B cell (primary cell): ENCODE data around the gene PDXK. TPM values are rescaled to one million over a fixed set of nuclear protein-coding genes. Genes with fewer than 3 reads are reported as not detected.

Source experiments
- ATAC-seq: fragments of 200-7000 bp; cut with Tn5 transposase; one replicate; pipeline ENCODE4 v1.10.0; 2021; ENCODE audit warnings: low read depth, mild to moderate bottlenecking, moderate number of reproducible peaks, moderate library complexity
- CTCF ChIA-PET: fragments of 350-600 bp; sonication (Branson Sonifier 250); formaldehyde crosslinking; loops from one replicate; lab custom pipeline; 2021; ENCODE audit warnings: antibody characterized with exemption, inconsistent platforms; lab: Charles Lee
- POLR2A ChIA-PET: fragments of 350-600 bp; sonication (Branson Sonifier 250); formaldehyde crosslinking; loops from one replicate; lab custom pipeline; 2021; ENCODE audit warnings: antibody characterized with exemption; lab: Charles Lee
- DNase-seq: peaks from one replicate; pipeline ENCODE4 v3.0.0; 2013
- H2AFZ ChIP-seq: 2 replicates; pipeline ENCODE4 v1.6.1; 2012; ENCODE audit warnings: mild to moderate bottlenecking, low read depth, low read length; ENCODE audit not compliant: insufficient read depth, poor library complexity, severe bottlenecking
- H3K27ac ChIP-seq, 2 donors: 1 replicate in 1 of 2; 2 replicates in 1 of 2; pipeline ENCODE4 v1.5.1; 2012 to 2013; ENCODE audit warnings: low read length in 2 of 2, mild to moderate bottlenecking in 2 of 2, moderate library complexity in 1 of 2
- H3K27me3 ChIP-seq, 4 experiments: fragments of 200-600 bp in 1 of 4; sonication (generic) in 1 of 4; replicated peaks in 1 of 4; 1 replicate in 2 of 4; 2 replicates in 2 of 4; pipeline versions ENCODE4 v1.6.1 to v1.7.0; 2013 to 2016; ENCODE audit warnings: low read length in 3 of 4, mild to moderate bottlenecking in 2 of 4, mixed read lengths in 1 of 4, moderate library complexity in 1 of 4; ENCODE audit not compliant: insufficient read depth in 4 of 4, control insufficient read depth in 3 of 4; ENCODE audit errors: control extremely low read depth in 1 of 4
- H3K36me3 ChIP-seq, 2 experiments: replicated peaks in 1 of 2; 1 replicate in 1 of 2; 2 replicates in 1 of 2; pipeline versions ENCODE4 v1.6.1 to v1.7.1; 2013; ENCODE audit warnings: low read length in 1 of 2; ENCODE audit not compliant: insufficient read depth in 2 of 2, control insufficient read depth in 1 of 2; ENCODE audit errors: control extremely low read depth in 1 of 2, extremely low read depth in 1 of 2
- H3K4me1 ChIP-seq, 2 donors: fragments of 200-600 bp in 1 of 2; sonication (generic) in 1 of 2; 1 replicate in 1 of 2; 2 replicates in 1 of 2; pipeline versions ENCODE4 v1.5.1 to v1.6.1; 2013 to 2017; ENCODE audit warnings: low read length in 2 of 2; ENCODE audit not compliant: control insufficient read depth in 2 of 2, insufficient read depth in 2 of 2
- H3K4me2 ChIP-seq: replicated peaks from 2 replicates; pipeline ENCODE3; 2012; ENCODE audit warnings: mild to moderate bottlenecking, low read depth, low read length; ENCODE audit not compliant: poor library complexity, severe bottlenecking
- H3K4me3 ChIP-seq, 5 experiments: fragments of 200-600 bp in 1 of 5; sonication (generic) in 1 of 5; 1 replicate in 3 of 5; 2 replicates in 2 of 5; pipeline versions ENCODE4 v1.5.1 to v1.7.0; 2011 to 2016; ENCODE audit warnings: low read length in 4 of 5, mild to moderate bottlenecking in 4 of 5, low read depth in 2 of 5, control low read depth in 1 of 5, moderate library complexity in 1 of 5; ENCODE audit not compliant: insufficient read depth in 1 of 5; ENCODE audit errors: control extremely low read depth in 1 of 5, extremely low read depth in 1 of 5
- H3K79me2 ChIP-seq: fragments of 200-600 bp; sonication (generic); one replicate; pipeline ENCODE4 v1.6.0; 2016; ENCODE audit warnings: low read length; ENCODE audit not compliant: control insufficient read depth, insufficient read depth
- H3K9ac ChIP-seq: fragments of 200-600 bp; sonication (generic); 2 replicates; pipeline ENCODE4 v1.6.1; 2017; ENCODE audit warnings: mild to moderate bottlenecking, low read length, moderate library complexity
- H3K9me3 ChIP-seq, 3 donors: one replicate each; pipeline versions ENCODE4 v1.6.1 to v1.7.1; 2013; ENCODE audit warnings: low read length in 2 of 3; ENCODE audit not compliant: control insufficient read depth in 2 of 3, insufficient read depth in 1 of 3; ENCODE audit errors: control extremely low read depth in 1 of 3
- H4K20me1 ChIP-seq: 2 replicates; pipeline ENCODE4 v1.6.0; 2012; ENCODE audit warnings: mild to moderate bottlenecking, low read length; ENCODE audit not compliant: insufficient read depth, control insufficient read depth, poor library complexity, severe bottlenecking
- H3K27ac Mint-ChIP-seq: one replicate; pipeline ENCODE4 v1.8.0; 2021; ENCODE audit warnings: mixed read lengths
- H3K27me3 Mint-ChIP-seq: one replicate; pipeline ENCODE4 v1.8.0; 2021; ENCODE audit warnings: mixed read lengths
- H3K4me1 Mint-ChIP-seq: one replicate; pipeline ENCODE4 v1.8.0; 2021; ENCODE audit warnings: mixed read lengths
- H3K4me3 Mint-ChIP-seq: one replicate; pipeline ENCODE4 v1.8.0; 2021; ENCODE audit warnings: mixed read lengths
- H3K9me3 Mint-ChIP-seq: one replicate; pipeline ENCODE4 v1.8.0; 2022; ENCODE audit warnings: mixed read lengths; ENCODE audit not compliant: insufficient read depth
- EZH2 ChIP-seq: IDR thresholded peaks from 2 replicates; pipeline ENCODE4 v1.6.1; 2012; ENCODE audit warnings: borderline replicate concordance, low read depth, mild to moderate bottlenecking, moderate library complexity, low read length; ENCODE audit not compliant: insufficient read depth, poor library complexity, severe bottlenecking
- WGBS: methylation state at CpG from one replicate; pipeline ENCODE4 v1.1.5; 2013; ENCODE audit warnings: missing lambda C conversion rate; ENCODE audit not compliant: insufficient coverage; 5-methylcytosine and 5-hydroxymethylcytosine counted together
- intact Hi-C: fragments of 100-400 bp; cut with micrococcal nuclease; formaldehyde crosslinking; loops from one replicate; pipeline ENCODE4 v1.10.0; 2022
- polyA plus RNA-seq: library from polyadenylated mRNA; depleted of rRNA; stranded (reverse); fragments of >200 nt; gene quantifications from 2 replicates; pipeline ENCODE4 v1.2.3, GENCODE V29; 2012
- total RNA-seq, 2 donors: library from RNA; stranded (reverse); fragments of 120-200 nt in 1 of 2; gene quantifications; 1 replicate in 1 of 2; 2 replicates in 1 of 2; pipeline versions ENCODE4 v1.2.3 to v1.2.4, GENCODE V29; 2013 to 2022
- TF ChIP-seq, protein P1 (sequence below): fragments of 200-600 bp; IDR thresholded peaks from one replicate; pipeline ENCODE4 v1.8.0; 2022; ENCODE audit warnings: antibody characterized with exemption, mild to moderate bottlenecking

PDXK gene
- total and polyA plus RNA-seq, 2 donors (not counting 1 experiment from before 2014, with no cell fraction given): 31.1 to 102 TPM

DNA sequence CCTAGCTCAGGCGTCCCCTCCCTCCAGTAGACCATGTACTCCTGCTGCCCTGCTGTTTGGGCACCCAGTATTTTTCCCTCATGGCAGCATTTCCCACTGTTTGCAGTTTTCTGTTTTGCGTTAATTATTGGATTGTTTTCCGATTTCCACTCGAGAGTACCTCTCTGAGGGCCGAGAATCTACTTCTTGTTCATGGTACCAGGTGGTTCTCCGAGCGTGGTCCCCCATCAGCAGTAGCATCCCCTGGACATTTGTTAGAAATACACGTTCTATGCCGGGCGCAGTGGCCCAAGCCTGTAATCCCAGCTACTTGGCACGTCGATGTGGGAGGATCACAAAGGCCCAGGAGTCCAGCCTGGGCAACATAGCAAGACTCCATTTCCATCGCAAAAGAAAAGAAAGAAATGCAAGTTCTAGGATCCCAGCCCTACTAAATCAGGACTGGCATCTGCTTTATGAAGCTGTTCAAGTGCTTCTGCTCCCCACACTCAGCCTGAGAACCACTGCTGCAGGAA is 71.1 kb downstream of the PDXK start:
- TF ChIP-seq, protein P1, sequence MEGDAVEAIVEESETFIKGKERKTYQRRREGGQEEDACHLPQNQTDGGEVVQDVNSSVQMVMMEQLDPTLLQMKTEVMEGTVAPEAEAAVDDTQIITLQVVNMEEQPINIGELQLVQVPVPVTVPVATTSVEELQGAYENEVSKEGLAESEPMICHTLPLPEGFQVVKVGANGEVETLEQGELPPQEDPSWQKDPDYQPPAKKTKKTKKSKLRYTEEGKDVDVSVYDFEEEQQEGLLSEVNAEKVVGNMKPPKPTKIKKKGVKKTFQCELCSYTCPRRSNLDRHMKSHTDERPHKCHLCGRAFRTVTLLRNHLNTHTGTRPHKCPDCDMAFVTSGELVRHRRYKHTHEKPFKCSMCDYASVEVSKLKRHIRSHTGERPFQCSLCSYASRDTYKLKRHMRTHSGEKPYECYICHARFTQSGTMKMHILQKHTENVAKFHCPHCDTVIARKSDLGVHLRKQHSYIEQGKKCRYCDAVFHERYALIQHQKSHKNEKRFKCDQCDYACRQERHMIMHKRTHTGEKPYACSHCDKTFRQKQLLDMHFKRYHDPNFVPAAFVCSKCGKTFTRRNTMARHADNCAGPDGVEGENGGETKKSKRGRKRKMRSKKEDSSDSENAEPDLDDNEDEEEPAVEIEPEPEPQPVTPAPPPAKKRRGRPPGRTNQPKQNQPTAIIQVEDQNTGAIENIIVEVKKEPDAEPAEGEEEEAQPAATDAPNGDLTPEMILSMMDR: no peak
- no peak for TF ChIP-seq EZH2
- Mint-ChIP-seq H3K4me1 (peaks cover 13% of the 10 kb centered on the region), H3K9me3 (no peaks in the 10 kb centered on the region), H3K4me3 (peak overlapping the region; percentile 94), H3K27ac (peak overlapping the region; percentile 77), H3K27me3 (no peaks in the 10 kb centered on the region)
- ATAC-seq: no peak
- peak; percentile 23 for DNase-seq
- no peaks in the 10 kb centered on the region for H3K9me3 ChIP-seq
- peak overlapping the region; percentile 90 for H2AFZ ChIP-seq
- no peaks in the 10 kb centered on the region for H3K27me3 ChIP-seq
- ChIA-PET POLR2A (interaction anchor here (0.7 to 1.0 kb wide), 2 partner anchors 70 to 554 kb away, joined by 3 read pairs; no protein-coding TSS in a partner anchor), CTCF (interaction anchor here (0.7 to 1.9 kb wide), 8 partner anchors 10 to 563 kb away, joined by 3 to 6 read pairs (median 3); no protein-coding TSS in a partner anchor)
- WGBS: 20% methylated on average over 13 of the region's 13 CpGs
- peak overlapping the region; percentile 60 to 89 (median 79) for H3K4me3 ChIP-seq
- H3K36me3 ChIP-seq: peaks cover 0 to 31% of the 10 kb centered on the region in 2 experiments
- peaks cover 33% of the 10 kb centered on the region for H4K20me1 ChIP-seq
- H3K27ac ChIP-seq: peak overlapping the region in 1 of 2 donors; percentile 78
- peaks cover 51% of the 10 kb centered on the region for H3K79me2 ChIP-seq
- peaks cover 9 to 21% of the 10 kb centered on the region in 2 donors for H3K4me1 ChIP-seq
- H3K4me2 ChIP-seq: peak overlapping the region; percentile 89
- intact Hi-C loops: no loop called here
- peak overlapping the region; percentile 71 for H3K9ac ChIP-seq

DNA sequence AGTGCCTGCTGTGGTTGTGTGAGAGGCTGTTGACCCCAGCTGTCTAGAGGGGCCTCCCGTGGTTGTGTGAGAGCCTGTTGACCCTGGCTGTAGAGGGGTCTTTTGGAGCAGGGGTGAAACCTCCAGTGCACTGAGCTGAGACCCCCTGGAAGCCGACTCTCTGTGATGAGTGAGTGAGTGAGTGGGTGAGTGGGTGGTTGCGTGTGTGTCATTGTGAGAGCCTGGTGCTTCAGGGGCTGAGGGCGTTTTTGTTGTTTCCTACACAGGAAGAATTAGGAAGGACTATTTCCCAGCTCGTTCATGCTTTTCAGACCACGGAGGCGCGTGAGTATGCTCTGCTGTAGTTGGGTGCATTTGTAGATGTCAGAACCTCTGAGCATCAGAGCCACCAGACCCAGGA is 73.5 kb downstream of the PDXK start:
- Mint-ChIP-seq H3K27me3 (no peaks in the 10 kb centered on the region), H3K4me3 (no peak overlapping the region), H3K9me3 (no peaks in the 10 kb centered on the region), H3K4me1 (peaks cover 13% of the 10 kb centered on the region), H3K27ac (no peak overlapping the region)
- Histone ChIP-seq H3K79me2 (peaks cover 51% of the 10 kb centered on the region), H3K9me3 (no peaks in the 10 kb centered on the region), H3K4me3 (no peak overlapping the region), H4K20me1 (peaks cover 33% of the 10 kb centered on the region), H3K9ac (no peak overlapping the region), H3K36me3 (peaks cover 0 to 50% of the 10 kb centered on the region in 2 experiments), H3K27me3 (no peaks in the 10 kb centered on the region), H3K27ac (no peak overlapping the region), H3K4me2 (no peak overlapping the region), H3K4me1 (peaks cover 9 to 21% of the 10 kb centered on the region in 2 donors), H2AFZ (no peak overlapping the region)
- ChIA-PET POLR2A (no interaction called here), CTCF (no interaction called here)
- ATAC-seq (no peak), DNase-seq (no peak)
- WGBS: 78% methylated on average over 4 of the region's 8 CpGs
- intact Hi-C loops: no loop called here
- TF ChIP-seq, protein P1: no peak
- no peak for TF ChIP-seq EZH2
